ENCODE data around the gene ARL3. TPM values are rescaled to one million over a fixed set of nuclear protein-coding genes. Genes with fewer than 3 reads are reported as not detected.

ARL3 gene
- total and polyA plus RNA-seq, 9 donors, result 9.5 to 25.6 (median 23.3) TPM

GRCh38 chr10:102702742-102703141, 11.5 kb downstream of the ARL3 start:
- H3K27ac ChIP-seq, result no peak overlapping the region
- H3K27me3 ChIP-seq, result no peaks in the 10 kb centered on the region
- WGBS, 3 donors, result 33 to 55% (median 38%) methylated on average over 2 of the region's 2 CpGs
- peaks cover 3% of the 10 kb centered on the region for H3K4me1 ChIP-seq (ENCODE audit: insufficient read depth)
- TF ChIP-seq, protein P1, sequence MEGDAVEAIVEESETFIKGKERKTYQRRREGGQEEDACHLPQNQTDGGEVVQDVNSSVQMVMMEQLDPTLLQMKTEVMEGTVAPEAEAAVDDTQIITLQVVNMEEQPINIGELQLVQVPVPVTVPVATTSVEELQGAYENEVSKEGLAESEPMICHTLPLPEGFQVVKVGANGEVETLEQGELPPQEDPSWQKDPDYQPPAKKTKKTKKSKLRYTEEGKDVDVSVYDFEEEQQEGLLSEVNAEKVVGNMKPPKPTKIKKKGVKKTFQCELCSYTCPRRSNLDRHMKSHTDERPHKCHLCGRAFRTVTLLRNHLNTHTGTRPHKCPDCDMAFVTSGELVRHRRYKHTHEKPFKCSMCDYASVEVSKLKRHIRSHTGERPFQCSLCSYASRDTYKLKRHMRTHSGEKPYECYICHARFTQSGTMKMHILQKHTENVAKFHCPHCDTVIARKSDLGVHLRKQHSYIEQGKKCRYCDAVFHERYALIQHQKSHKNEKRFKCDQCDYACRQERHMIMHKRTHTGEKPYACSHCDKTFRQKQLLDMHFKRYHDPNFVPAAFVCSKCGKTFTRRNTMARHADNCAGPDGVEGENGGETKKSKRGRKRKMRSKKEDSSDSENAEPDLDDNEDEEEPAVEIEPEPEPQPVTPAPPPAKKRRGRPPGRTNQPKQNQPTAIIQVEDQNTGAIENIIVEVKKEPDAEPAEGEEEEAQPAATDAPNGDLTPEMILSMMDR (IDR thresholded peaks at IDR 0.05), result no peak
- TF ChIP-seq POLR2A (IDR thresholded peaks at IDR 0.05) (no peak), EP300 (IDR thresholded peaks at IDR 0.05) (no peak)
- no peaks in the 10 kb centered on the region for H3K9me3 ChIP-seq
- intact Hi-C loops (cut with DNase I), result loop anchor here in 1 of 4 donors (10.0 kb wide), 1 partner anchor 48 kb away; no protein-coding TSS in a partner anchor
- H3K36me3 ChIP-seq, result no peaks in the 10 kb centered on the region
- DNase-seq, result no peak
- no peak overlapping the region for H3K4me3 ChIP-seq

DNA sequence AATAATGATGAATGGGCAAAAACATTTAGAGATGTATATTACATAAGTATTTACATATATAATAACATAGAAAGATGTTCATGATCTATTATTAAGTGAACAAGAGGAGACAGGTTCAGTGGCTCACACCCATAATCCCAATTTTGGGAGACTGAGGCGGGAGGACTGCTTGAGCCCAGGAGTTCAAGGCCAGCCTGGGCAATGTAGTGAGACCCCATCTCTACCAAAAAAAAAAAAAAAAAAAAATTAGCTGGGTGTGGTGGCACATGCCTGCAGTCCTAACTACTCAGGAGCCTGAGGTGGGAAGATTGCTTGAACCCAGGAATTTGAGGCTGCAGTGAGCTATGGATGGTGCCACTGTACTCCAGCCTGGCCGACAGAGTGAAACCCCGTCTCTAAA, 12.4 kb downstream of the ARL3 start:
- intact Hi-C loops (cut with DNase I), result loop anchor here in 1 of 4 donors (10.0 kb wide), 1 partner anchor 47 kb away; no protein-coding TSS in a partner anchor
- Histone ChIP-seq H3K4me1 (ENCODE audit: insufficient read depth) (no peaks in the 10 kb centered on the region), H3K27me3 (no peaks in the 10 kb centered on the region), H3K36me3 (no peaks in the 10 kb centered on the region), H3K27ac (no peak overlapping the region), H3K4me3 (no peak overlapping the region), H3K9me3 (no peaks in the 10 kb centered on the region)
- 97 to 99% (median 98%) methylated on average over 3 of the region's 3 CpGs for WGBS, 3 donors
- no peak for TF ChIP-seq POLR2A (IDR thresholded peaks at IDR 0.05)
- no peak for TF ChIP-seq EP300 (IDR thresholded peaks at IDR 0.05)
- TF ChIP-seq, protein P1 (IDR thresholded peaks at IDR 0.05), result no peak
- DNase-seq, result no peak

DNA sequence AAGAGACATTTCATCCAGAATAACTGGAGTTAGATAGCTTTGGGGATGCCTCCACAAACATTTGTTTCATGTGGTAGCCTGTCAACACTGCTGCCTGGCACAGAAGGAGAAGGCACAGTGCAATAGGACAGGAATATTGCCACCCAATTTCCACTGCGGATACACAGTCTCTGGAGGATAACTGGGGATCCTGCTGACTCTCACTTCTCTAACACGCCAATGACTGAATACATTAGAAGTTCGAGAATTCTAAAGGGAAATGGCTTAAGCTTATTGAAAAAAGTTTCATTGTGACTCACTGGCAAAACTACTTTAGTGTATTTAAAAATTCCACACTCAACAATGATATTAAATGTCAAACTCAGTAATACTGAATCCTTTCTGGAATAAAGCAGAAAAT, 12.9 kb downstream of the ARL3 start:
- WGBS, 3 donors, result 93 to 95% (median 94%) methylated on average over 3 of the region's 3 CpGs
- Histone ChIP-seq H3K36me3 (no peaks in the 10 kb centered on the region), H3K4me3 (no peak overlapping the region)

GRCh38 chr10:102698894-102699293, 15.3 kb downstream of the ARL3 start:
- TF ChIP-seq POLR2A (IDR thresholded peaks at IDR 0.05) (no peak), EP300 (IDR thresholded peaks at IDR 0.05) (no peak)
- TF ChIP-seq, protein P1 (IDR thresholded peaks at IDR 0.05), result no peak
- no peaks in the 10 kb centered on the region for H3K27me3 ChIP-seq
- no peak overlapping the region for H3K27ac ChIP-seq
- H3K4me1 ChIP-seq (ENCODE audit: insufficient read depth), result peaks cover 1% of the 10 kb centered on the region
- intact Hi-C loops (cut with DNase I), result no loop called here
- no peaks in the 10 kb centered on the region for H3K36me3 ChIP-seq
- no peaks in the 10 kb centered on the region for H3K9me3 ChIP-seq
- 89 to 93% (median 89%) methylated on average over 2 of the region's 2 CpGs for WGBS, 3 donors
- H3K4me3 ChIP-seq, result no peak overlapping the region
- no peak for DNase-seq

More for the DNA sequence above, 12.9 kb downstream of the ARL3 start:
- TF ChIP-seq EP300 (IDR thresholded peaks at IDR 0.05) (no peak), POLR2A (IDR thresholded peaks at IDR 0.05) (no peak)
- TF ChIP-seq, protein P1 (IDR thresholded peaks at IDR 0.05), result no peak
- Histone ChIP-seq H3K27me3 (no peaks in the 10 kb centered on the region), H3K27ac (no peak overlapping the region), H3K4me1 (ENCODE audit: insufficient read depth) (peaks cover 1% of the 10 kb centered on the region), H3K9me3 (no peaks in the 10 kb centered on the region)
- intact Hi-C loops (cut with DNase I), result loop anchor here in 1 of 4 donors (10.0 kb wide), 1 partner anchor 46 kb away; no protein-coding TSS in a partner anchor
- no peak for DNase-seq
